GM19372 (cell line): ENCODE data around the gene THBS3.
"Not testable (repeated sequence)": the region's sequence is repeated elsewhere in the genome, so short reads cannot be mapped to it uniquely, and the experiment has no call there.

Source experiments
- ATAC-seq: cut with Tn5 transposase; IDR thresholded peaks from one replicate; pipeline ENCODE4 v1.9.1; 2021; ENCODE audit warnings: mild to moderate bottlenecking, low read depth, moderate library complexity; ENCODE audit not compliant: unreplicated experiment

Gene THBS3

DNA sequence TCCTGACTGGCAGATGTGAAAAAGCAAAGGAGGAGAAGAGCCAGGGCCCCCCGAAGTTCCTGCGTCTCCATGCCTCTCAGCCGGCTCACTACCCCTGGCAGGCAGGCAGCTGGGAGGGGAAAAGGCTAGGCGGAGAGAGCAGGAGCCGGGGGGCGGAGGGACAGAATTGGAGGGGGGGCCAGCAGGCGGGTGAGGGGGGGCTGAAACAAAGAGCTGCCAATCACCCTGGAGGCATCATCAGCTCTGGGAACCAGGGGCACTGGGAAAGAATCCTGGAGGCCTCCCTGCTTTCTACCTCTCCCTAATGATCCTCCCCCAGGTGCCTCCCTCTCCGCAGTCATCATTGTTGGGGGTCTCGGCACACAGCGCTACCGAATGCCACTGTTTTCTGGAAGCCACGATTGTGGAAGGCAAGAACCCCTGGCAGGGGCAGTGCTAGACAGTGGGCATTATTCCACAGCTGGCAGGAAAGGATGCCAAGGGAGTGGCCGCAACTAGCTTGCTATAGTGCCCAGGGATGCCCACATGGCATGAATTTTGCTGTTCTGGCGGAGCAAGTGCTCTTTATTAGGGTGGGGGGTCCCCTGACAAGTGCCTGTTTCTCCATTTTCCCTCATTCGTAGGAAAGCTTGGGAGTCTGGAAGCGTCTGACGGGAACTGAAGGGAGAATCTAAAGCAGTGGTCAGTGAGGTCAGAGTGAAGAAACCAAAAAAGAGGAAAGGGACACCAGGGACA is at the start of gene THBS3:
TSS of gene THBS3 (minus strand) at position 92 of the 735 bp plus-strand sequence. CDS start at position 71, 21 bp downstream.
- no peak for ATAC-seq

DNA sequence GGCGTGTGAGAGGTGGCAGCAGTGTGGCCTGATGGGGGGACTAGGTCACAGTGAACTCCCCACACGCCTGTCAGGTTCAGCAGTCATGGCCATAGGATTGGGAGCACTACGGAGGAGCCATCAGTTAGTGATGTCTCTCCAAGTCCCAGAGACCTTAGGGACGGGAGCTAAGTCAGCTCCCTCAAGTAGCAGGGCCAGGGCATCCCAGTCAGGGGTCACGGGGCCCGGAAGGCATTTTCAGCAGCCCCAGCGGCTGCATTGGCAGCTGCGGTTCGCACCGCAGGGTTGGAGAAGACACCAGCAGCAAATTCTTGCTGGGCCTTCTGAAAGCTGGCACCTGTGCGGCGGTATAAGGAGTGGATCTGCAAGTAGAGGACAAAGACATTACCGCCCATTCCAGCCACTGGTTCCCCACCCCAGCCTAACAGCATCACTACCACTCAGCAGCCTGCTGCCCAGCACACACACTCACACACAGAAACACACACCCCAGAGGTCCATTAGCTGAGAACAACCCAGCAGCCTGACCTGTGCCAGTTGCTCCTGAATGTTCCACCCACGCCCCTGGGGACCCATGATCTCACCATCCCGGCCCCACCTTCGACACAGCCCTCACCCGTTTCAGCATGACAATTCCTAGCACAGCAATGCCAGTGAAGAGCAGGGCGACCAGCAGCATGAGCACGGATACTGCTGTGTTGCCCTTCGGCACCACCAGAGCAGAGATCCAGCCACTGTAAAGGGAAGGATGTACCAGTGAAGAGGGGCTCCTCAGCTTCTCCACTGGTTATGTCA is 48.6 kb upstream of the THBS3 start:
- no peak for ATAC-seq

DNA sequence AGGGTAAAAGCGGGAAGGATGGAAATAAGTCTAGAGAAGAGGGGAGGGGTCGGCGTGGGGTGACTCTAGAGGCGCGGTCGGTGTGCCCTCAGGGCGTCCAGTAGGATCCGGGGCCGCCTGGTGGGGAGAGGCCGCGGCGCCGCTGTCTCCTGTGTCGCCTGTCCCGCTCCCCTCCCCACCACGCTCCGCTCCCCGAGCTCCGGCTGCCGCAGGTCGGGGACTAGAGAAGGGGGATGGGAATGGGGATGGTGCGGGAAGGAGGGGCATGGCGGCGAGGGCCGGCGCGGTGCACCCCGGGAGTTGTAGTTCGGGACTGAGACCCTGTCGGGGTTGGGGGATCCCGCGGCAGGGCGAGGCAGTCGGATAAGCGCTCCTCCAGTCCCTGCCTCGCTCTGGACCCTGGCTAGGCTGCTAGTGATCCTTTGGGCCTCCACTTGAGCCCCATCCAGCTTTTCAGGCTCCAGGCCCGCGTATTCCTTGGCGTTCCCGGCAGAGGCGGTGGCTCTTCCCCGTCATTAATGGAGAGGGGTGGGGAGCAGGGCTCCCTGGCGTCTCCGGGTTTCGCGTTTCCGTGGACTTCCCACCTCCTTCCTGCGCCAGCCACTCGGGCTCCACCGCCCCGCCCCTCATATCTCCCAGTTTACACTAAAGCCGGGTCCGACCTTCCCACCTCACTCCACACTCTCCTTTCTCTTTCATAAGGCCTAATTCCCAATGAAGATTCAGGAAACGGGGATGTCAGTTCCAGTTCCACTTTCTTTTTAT is 47.7 kb upstream of the THBS3 start, which contains the start of gene ENTREP3:
TSS of gene ENTREP3 (minus strand) at position 241 of the 765 bp plus-strand sequence. CDS start 606 bp downstream, outside the sequence.
- peak; percentile 45 for ATAC-seq

- ATAC-seq = no peak
Observed at GRCh38 chr1:155254714-155255242, 47.1 kb upstream of the THBS3 start.

DNA sequence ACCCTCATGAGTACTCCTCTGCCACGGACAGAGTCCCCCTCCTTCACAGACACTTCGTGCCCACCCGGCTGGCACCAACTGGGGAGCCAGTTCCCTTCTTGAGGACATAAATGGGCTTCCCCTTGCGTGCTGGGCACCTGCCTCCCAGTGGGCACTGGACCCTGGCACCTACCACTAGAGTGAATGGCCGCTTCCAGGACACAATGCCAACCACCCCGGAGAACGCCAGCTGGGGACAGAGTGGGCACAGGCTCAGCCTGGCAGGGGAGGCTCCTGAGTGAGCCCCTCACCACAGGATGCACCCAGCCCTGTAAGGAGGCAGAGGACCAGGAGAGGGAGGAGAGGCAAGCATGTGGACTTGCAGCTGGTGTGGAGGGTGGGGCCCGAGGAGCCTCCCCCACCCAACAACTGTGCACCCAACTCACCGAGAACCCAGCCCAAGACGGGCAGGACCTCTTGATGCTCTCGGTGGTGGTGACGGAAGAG is 46.6 kb upstream of the THBS3 start:
- ATAC-seq = no peak

DNA sequence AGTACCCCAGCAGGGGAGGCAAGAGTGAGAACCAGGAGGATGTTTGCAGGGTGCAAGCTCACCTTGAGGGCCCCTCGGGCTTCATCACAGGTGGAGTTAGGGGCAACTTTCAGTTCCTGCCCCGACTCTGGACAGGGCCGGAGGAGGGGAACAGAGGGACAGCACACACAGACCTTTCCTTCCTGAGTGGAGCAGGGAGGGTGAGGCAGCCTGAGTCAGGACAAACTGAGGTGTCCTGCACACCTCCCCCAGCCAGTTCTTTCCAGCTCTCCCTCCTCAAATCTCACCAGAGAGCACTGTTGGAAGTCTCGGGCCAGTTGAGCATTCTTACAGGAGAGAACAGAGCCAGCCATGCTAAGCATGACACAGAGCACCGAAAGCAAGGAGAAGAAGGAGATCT is 46.1 kb upstream of the THBS3 start:
- ATAC-seq = no peak

DNA sequence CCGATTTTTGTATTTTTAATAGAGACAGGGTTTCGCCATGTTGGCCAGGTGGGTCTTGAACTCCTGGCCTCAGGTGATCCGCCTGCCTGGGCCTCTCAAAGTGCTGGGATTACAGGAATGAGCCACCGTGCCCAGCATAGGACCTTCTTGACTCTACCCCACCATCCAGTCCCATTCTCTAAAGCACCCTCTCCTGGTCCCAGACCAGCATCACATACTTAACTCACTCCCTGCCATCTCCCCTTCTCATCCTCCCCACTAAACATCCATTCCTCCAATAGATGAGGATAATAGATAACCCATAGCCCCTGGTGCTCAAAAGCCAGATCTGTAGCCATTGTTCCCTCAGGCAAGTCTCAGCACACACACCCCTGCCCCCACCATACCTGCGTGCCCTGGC is 45.5 kb upstream of the THBS3 start:
- ATAC-seq = no peak

- no peak for ATAC-seq
Observed at GRCh38 chr1:155251566-155251965, 43.9 kb upstream of the THBS3 start.

- ATAC-seq = peak; percentile 83
Observed at GRCh38 chr1:155250633-155251449, 43.1 kb upstream of the THBS3 start.

DNA sequence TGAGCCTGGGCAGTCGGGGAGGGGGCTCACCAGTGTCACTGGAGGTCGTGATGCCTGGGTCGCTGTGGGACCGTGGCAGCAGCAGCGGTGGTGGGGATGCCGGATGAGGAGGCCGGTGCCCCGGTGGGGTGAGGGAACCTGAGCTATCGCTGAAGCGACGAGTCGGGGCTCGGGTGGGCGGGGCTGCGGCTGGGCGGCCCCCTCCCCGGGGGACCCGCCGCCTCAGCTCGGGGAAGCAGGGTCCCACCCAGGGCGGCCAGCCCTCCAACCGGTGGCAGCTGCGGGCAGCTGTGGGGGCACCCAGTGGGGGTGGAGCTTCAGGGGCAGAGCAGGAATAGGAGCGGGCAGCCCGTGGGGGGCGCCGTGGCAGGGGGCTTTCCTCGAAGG is 42.5 kb upstream of the THBS3 start:
- ATAC-seq = peak; percentile 16

- no peak for ATAC-seq
Observed at GRCh38 chr1:155247667-155248553, 40.2 kb upstream of the THBS3 start.

DNA sequence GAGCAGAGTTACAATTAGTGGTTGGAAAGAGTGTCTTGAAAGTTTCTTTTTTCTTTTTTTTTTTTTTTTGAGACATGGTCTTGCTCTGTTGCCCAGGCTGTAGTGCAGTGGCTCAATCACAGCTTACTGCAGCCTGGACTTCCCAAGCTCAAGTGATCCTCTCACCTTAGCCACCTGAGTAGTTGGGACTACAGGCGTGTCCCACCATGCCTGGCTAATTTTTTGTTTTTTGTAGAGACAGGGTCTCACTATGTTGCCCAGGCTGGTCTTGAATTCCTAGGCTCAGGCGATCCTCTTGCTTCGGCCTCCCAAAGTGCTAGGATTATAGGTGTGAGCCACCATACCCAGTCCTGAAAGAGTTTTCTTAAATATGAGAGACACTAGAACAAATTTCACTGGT is 39.1 kb upstream of the THBS3 start:
- ATAC-seq = not testable (repeated sequence)

- ATAC-seq = no peak
Observed at GRCh38 chr1:155245163-155245524, 37.4 kb upstream of the THBS3 start.

GRCh38 chr1:155244368-155245162 is 36.9 kb upstream of the THBS3 start:
- ATAC-seq = peak; percentile 93

DNA sequence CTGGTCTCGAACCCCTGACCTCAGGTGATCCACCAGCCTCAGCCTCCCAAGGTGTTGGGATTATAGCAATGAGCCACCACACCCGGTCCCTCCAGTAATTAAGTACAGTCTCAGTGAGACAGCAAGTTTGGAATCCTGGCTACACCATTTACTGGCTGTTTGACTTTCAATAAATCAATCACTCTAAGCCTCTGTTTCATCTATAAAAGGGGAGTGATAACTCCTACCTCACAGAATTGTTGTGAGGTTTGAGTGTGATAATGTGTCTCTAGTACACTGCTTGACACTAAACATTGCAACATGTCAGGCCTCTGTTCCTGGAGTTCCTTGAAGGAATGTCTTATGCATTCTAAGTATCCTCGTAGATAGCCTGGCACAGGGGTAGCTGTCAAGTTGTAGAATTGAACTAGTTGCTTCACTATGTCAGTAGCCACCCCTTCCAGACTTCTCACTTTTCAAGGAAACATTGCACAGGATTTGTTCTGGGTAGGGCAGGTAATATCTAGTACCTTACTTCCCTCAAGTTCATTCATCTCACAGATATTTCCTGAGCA is 35.2 kb upstream of the THBS3 start:
- ATAC-seq = no peak

DNA sequence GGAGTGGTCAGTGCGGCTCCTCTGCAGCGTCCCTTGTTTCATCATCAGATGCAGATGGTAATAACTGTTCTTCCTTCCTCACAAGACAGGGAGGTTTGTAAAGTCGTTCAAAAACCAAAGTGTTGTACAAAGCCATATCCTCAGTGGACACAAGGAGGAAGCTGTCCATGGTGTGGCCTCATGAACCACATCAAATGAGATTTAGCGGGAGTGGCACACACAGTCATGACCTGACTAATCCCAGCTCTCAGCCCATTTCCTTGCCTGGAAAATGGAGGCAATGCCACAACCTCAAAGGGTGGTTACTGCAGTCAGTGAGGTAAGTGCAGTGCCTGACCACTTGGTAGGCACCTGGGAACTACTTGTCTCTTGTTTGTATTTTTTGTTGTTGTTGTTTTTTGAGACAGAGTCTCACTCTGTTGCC is 34.2 kb upstream of the THBS3 start:
- no peak for ATAC-seq

DNA sequence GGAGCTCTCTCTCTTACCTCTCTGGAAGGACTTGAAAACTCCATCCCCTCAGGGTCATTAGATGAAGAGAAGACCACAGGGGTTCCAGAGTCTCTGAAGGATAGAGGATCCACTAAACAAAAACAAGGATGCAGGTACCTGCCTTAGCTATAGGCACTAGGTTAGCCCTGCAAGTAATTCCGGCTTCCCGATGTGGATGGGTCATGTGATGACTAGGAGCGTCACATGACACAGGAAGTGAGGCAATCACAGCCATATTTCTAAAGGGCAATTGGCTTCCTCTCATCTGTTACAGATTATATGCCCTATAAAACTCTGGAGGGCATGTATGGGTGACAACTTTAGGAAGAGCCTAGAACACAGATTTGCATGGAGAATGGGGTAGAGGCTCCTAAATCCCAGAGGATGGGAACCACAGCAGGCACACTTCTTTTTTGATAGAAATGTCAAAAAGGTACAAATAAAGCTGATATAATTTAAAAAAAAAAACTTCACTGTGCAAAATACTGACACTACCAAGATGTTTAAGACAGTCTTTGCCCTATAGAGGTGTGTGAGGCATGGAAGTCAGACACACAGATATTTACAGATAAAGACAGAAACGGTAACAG is 33.5 kb upstream of the THBS3 start:
- no peak for ATAC-seq
